CD4-positive, alpha-beta T cell treated with Interleukin-17A for 1 hour (primary cell): ENCODE measurements around the gene SH3RF1.

ENCODE experiments used
- DNase-seq: peaks from one replicate; pipeline ENCODE4 v3.0.0-alpha.2; 2020

The SH3RF1 gene

DNA sequence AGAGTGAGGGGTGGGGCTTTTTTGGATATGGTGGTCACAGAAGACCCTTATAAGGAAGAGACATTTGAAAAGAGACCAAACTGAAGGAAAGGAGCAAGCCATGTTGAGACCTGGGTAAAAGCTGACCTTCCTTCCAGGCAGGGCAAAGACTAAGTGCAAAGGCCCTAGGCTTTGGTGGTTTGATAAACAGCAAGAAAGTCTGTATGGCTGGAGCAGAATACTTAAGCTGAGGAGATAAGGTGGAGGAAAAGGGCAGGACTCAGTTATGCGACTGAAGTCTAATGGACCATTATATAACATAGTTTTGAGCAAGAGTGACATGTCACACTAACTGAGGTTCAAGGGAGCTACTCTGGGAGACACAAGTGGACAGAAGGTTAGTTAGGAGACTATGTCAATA lies 20.0 kb downstream of the SH3RF1 start:
- DNase-seq, result no peak

DNA sequence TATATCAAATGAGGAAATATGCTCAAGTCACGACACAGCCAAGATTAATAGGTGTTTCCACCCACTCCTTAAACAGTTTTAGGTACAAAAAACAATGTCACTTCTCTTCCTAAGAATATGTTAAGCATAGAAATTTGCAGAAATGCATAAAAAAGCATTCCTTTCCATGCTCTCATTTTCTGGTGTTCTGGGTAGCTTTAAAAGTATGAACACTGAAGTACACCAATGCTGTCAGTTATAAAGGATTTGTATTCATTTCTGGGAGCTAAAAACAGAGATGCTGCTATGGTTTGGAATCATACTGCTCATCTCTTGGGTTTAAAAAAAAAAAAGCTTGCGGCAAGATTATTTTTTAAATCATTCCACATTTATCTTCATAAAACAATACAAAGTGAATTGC lies 20.8 kb downstream of the SH3RF1 start:
- no peak for DNase-seq

DNA sequence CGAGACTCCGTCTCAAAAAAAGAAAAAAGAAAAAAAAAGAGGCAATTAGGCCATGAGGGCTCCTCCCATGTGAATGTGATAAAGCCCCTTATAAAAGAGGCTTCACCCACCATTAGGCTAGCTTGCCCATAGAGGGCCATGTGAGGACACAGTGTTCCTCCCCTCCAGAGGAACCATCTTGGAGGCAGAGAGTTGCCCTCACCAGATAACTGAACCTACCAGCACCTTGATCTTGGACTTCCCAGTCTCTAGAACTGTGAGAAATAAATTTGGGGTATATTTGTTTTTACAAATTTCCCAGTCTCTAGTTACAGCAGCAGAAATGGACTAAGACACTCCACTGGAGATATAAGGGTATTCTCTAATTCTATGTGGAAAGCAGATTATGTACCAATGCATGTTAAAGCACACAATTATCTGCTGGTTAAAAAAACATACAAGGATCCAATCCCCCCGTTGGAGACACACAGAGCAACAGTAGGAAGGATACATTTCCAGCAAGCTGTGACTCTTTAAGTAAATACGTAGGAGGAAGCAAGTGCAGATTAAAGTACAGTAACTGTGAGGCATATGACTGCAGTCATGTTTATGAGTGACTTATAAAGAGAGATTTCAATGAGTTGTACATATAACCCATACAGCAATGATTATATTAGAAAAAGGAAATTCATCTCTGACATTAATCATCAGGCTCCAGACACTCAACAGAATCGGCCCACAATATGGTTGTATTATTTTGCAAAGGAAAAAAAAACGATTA lies 21.4 kb downstream of the SH3RF1 start:
- DNase-seq, result no peak

DNA sequence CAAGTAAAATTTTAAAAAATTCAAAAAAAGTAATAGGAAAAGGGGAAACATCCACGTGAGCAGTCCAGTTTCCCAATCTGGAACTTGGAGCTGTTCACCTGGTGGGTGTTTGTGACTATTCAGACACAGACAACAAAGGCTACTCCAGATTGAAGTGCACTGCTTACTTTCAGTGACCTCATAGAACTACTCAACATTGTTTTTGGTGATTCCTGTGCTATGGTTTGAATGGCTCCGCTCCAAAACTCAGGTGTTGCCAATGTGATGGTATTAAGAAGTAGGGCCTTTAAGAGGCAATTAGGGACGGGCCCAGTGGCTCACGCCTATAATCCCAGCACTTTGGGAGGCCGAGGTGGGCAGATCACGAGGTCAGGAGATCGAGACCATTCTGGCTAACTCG lies 22.1 kb downstream of the SH3RF1 start:
- DNase-seq, result no peak

DNA sequence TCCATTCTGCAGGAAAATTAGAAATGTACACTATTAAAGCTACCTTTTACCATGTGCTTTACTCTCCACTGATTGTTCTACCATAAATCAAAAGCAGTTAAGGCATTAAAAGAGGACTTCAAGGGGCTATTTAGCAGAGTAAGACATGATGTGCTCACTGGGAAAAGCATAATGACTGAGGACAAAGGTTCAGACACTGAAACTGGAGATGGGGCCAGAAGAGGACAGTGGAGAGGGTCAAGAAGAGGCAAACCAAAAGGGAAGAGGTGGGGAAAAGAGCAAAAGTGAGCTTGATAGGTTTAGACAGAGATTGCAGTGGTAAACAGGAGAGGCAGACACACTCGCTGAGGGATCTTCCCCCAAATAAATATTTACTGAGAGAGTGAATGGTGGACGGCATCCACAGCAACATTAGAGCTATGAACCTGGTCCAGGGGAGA lies 23.8 kb downstream of the SH3RF1 start:
- DNase-seq, result no peak

DNA sequence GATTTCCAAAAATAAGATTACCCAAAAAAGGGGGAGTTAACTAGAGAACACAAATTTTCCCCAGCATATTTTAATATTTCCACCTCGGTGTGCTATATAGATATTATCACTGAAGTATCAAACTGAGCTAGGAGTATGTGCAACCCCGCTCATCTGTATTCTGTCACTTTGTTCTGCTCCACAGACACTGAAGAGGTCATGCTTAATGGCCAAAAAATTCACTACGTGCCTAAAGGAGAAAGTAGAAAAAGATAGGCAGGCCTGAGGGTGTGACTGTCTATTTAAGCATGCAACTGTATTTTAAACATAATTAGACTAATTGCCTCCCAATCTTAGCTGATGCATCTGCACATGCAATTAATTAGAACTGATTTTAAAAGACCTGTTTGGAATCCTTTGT lies 24.5 kb downstream of the SH3RF1 start:
- no peak for DNase-seq

DNA sequence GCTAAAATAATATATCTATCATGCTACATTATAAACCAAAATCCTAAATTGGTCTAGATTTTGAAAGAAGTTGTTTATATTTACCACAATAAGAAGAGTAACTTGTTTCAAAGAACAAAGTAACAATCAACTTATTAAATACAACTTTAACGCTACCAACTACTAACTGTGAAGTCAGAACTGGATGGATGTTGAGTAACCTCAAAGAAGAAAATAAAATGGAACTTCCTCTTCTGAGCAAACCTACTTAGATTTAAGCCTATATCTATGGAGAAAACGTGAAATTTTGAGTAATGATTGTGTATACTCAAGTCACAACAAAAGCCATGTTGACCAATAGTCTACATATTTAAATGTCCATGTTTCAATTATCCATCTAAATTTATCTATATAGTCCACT lies 25.7 kb downstream of the SH3RF1 start:
- no peak for DNase-seq

DNA sequence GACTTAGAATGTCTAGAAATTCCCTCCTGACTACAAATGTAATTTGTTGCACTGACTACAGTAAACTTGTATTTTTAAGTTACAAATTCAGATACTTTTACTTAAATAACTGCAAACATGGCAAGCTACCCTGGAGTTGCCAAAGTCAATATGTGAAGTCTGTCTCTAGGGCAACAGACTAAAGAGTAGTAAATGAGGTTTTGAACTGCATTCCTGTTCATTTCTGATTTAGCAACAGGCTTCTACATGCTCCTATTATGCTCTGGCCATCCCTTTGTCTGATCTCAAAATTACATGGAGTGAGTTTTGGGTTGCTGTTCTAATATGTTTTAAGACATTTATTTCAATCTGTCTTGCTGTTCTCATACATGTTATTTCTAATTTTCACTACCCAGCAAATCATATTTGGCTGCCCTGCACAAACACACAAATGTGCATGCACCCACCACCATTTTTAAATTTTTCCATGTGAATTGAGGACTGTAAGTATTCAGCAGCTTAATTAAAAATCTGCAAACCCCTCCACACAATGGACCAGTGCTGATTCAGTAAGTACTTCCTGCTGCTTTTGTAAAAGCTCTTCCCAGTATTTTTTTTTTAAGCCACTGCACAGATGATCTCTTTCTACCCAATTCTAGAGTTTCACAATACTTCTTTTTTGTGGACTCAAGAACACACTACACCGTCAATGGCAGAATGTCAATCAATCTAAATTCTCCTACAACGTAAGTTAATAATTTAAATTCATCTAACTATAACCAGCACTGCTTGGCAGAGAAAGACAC lies 26.7 kb downstream of the SH3RF1 start:
- no peak for DNase-seq

DNA sequence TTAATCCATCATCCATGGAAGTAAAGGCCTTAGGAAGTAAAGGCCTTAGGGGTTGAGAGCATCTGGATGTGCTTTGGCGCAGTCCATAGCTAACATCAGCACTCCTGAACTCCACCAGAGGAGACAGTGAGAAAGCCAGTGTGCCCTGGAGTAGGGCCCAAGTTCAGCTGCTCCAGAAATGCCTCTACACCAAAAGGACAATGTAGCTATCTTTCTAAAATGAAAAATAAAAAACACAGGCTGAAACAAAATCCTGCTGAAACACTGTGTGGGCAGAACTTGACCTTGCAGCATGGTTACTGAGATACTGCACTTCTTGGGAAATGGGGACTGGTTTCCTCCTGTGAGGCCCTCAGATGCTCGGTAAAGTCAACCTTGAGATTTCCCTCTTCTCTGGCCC lies 29.3 kb downstream of the SH3RF1 start:
- no peak for DNase-seq

DNA sequence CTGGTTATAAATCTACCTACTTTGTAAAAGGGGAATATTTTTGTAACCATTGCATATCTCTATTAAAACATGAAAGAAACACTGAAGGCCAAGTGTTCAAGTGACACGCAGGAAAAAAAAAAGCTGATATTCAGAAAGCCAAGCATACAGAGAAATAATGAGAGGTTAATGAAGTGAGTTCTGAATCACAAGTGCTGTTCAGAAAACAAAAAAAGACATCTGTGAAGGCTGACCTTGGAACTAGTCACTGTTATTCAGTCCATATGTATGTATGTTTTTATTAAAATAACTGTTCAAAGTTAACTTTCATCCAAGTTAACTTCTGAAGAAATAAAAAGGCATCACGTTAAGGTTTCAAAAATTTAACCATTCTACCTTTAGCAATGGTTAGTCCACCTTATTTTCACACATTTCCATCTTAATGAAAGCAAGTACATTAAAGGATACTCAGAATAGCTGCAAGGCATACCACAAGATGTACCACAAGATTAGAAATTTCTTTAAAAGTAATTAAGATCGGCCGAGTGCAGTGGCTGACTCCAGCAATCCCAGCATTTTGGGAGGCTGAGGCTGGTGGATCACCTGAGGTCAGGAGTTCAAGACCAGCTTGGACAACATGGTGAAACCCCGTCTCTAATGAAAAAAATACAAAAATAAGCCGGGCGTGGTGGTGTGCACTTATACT lies 31.4 kb downstream of the SH3RF1 start:
- no peak for DNase-seq

DNA sequence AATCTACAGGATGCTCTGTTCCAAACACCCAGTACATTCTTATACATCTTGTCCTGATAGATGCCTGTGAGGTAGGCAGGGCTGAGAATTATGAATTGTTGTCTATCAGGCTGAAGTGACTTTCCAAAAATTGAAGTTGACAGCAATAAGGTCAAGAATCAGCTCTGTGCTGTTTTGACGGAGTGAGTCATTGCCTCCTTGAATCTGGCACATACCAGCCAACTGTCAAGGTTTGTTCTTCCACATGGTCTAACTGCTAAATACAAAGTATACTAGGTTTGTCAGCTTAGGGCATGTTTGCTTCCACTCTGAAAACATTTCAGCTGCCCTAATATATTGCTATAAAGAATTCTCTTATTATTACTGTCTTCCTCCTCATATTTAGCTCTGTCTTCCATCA lies 32.3 kb downstream of the SH3RF1 start:
- no peak for DNase-seq

DNA sequence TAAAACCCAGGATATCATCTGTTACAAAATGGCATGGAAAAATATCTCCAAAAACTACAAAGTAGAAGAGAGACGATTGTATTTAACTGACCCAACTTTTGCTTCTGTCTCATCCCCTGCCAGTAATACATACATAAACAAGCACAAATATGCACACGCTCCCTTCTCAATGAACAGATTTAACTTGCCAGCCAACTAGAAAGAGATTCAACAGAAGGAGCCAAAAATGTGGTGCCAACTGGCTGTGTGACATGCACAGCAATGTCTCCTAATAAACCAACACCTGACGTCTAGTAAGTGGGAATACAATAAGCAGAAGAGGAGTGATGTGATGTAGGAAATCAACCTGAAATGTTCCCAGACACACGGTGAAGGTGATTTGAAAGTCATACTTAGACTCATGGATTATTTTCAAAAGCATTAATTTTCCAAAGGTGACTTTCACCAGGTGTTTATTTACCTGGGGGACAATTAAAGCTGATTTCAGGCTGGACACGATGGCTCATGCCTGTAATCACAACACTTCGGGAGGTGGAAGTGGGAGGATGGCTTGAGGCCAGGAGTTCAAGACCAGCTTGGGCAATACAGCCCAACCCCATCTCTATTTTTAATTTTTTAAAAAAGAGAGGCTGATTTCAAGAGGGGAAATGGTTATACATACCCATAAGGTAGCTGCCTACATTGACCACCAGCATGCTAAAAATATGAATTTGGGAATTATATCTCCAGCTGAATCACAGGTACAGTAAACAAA lies 33.7 kb downstream of the SH3RF1 start:
- DNase-seq, result no peak

DNA sequence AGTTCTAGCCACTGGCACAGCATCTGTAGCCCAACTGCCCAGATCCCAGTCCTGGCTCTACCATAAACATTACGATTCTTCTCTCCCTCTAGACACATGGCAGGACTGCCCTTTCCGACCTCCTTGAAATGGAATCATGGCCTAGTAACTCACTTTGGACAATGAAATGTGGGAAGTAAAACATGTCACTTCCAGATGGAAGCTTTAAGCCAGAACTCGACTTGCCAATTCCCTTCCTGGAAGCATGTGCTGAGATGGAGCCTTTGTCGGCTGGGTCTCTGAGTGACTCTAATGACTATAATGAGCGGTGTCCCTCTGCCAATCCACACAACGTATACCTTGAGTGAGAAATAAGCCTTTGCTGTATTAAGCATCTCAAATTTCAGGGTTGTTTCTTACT lies 34.7 kb downstream of the SH3RF1 start:
- no peak for DNase-seq

DNA sequence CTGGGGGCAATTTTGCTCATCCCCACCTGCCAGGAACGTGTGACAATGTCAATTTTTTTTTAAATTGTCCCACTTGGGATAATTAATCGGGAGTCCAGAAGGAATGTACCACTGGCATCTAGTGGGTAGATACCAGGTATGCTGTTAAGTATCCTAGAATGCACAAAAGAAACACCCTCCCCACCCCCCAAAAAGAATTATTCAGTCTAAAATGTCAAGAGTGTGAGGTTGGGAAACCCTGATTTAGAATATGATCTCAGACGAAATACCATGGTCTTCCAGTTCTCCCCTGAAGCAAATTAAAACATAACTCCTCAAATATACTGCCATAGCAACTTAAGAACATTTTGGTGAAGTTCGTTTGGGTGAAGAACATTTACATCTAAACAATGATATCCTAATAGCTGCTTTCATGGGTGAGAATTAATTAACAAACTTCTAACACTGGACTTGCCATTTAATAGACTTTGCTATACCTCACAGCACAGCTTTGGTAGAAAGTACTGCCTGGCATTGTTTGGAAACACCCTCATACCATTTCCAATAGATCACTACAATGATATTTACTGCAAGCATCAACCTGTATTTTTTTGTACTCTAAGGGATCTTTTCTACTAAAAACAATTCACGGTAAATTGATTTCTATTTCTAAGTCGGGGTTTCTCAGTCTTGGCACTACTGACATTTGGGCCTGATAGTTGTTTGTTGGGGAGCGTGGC lies 36.5 kb downstream of the SH3RF1 start:
- DNase-seq, result no peak

DNA sequence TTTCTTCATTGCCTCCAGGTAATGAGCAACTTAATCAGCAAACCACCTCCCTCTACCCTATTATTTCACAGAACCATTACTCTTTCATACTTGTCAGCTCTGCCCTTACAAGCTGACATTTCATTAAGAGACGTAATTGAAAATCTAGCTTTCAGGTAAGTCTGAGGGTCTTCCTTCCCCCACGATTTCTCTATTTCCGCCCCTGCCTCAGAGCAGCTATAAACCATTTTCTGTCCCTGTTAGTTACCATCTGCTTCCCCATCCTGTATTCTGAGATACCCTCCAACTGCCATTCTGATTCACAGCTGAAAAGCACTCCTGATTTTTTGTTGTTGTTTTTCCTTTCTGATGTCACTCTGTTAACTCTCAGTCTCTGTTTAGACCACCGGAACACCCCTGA lies 37.1 kb downstream of the SH3RF1 start:
- no peak for DNase-seq

DNA sequence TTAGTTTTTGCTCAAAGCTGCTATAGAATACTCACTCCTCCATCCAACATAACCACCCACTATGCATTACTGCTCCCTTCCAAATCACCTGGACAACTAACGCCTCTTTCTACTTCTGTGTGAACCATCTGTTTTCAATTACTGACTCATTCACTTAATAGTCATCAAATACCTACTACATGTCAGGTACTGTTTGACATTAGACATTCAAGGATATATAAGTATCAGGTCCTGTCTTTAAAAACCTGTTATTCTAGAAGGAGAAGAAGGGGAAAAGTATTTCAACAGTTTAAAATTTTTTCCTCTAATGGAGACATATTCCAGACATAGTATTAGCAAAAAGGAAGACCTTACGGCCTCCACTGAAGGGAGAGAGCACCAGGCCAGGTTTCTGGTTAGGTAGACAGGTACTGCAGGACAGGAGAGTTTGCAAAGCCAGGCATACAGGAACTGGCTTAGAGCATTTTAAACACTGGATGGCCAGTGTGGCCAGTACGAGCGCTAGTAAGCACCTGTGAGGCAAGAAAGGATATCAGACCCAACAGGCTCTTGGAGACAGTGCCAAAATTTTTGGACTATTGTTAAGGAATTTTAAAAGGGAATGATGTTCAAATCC lies 39.0 kb downstream of the SH3RF1 start:
- no peak for DNase-seq

DNA sequence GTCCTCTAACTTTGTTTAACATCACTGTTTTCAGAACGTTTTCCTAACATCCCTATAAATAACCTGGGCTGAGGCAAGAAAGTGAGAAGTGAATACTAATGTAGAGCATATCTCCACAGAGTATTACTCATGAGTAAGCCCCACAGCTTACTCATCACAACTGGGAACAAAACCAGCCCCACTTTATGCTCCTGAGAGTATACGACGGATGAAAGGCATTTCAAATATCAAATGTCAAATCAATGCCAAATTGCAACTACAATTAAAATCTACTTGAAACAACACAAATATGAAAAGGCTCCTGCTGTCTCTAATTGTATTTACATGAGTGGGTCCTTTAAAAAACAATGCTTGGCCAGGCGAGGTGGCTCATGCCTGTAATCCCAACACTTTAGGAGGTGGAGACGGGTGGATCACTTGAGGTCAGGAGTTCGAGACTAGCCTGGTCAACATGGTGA lies 41.2 kb downstream of the SH3RF1 start:
- no peak for DNase-seq

DNA sequence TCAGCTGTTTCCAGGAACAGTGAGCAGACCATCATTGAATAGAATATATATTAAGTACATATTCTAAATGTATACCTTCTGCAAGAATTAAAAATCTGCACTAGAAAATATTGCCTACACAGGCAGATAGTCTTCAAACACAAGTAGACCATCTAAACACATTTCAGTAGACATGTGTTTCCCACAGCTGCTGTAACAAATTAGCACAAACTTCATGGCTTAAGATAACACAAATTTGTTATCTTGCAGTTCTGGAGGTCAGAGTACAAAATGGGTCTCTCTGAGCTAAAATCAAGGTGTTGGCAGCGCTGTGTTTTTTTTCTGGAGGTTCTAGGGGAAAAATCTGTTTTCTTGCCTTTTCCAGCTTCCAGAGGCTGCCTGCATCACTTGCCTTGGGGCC lies 42.7 kb downstream of the SH3RF1 start:
- no peak for DNase-seq

DNA sequence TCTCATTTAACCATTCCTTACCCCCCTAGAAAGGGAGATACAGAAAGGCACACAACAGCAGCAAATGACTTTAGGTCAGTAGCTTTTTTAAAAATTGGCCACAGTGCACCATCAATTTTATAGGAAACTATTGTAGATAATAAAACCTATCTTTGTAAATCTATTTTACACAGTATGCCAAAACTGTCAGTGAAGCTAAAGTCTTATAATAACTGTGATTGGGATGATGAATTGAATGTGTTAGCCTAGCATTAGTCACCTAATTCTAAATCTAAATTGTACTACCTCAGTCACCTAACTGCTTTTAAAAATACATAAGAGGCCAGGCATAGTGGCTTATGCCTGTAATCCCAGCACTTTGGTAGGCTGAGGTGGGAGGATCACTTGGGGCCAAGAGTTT lies 44.2 kb downstream of the SH3RF1 start:
- no peak for DNase-seq

DNA sequence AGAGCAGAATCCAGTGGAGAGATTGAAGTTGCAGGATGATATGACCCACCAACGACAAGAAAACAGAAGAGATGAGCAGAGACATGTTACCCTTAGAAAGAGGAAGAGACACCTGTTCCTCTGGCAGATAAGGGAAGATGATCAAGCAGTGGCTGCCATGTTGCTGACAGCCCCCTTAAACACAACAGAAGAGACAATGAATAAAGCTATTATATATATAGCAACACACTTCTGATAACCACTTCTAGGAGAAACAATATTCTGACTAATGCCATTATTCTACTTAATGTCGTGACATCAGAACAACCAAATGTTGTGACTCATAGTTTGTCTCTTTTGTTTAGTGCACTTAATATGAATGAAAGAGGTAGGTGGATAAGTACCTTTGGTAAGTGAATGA lies 44.9 kb downstream of the SH3RF1 start:
- DNase-seq, result no peak

DNA sequence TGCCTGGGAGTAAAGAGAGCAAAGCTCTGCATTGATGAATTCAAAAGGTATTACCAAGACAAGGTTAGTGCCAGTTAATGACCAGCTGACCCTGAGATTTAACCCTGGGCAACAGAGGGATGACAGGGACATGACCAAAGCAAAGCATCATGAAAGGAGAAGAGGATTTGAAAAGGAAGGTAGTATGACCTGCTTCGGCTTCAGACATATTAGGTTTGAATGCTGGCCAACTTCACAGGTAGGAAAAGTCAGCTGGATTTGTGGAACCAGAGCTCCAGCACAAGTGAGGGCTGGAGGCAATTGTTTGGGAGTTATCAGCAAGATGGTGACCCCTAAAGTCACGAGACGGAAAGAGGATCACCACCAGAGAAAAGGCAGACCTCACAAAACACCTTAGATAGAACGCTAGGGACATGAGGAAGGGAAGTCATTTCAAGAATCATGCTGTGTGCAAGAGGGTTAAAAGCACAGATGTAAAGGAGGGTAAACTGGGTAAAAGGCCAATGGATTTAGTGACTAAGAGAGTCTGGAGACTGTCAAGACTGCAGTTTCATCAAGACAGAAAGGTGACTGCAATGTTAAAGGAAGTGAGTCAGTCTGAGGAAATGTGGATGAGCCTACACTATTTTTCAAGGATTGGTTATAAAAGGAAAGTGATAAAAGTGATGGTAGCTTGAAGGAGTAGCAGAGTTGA lies 45.6 kb downstream of the SH3RF1 start:
- no peak for DNase-seq
